T follicular helper cell (primary cell): ENCODE results near the gene GCK.

ENCODE experiments used
- DNase-seq: peaks from one replicate; pipeline ENCODE4 v3.0.0-alpha.2; 2020; ENCODE audit warnings: low read depth
- total RNA-seq, 2 experiments: gene quantifications; one replicate each; lab custom pipeline; 2026; lab: John Stamatoyannopoulos, UW

Gene GCK
- 0.36 to 2.6 reads per million in 2 experiments for total RNA-seq

- DNase-seq = no peak
These were observed at the start of gene GCK for GRCh38 chr7:44189286-44189992. GCK (minus strand) TSS chr7:44189439; CDS start chr7:44188953, 486 bp downstream.

GRCh38 chr7:44238116-44238695 is 49.0 kb upstream of the GCK start:
- DNase-seq = no peak

DNA sequence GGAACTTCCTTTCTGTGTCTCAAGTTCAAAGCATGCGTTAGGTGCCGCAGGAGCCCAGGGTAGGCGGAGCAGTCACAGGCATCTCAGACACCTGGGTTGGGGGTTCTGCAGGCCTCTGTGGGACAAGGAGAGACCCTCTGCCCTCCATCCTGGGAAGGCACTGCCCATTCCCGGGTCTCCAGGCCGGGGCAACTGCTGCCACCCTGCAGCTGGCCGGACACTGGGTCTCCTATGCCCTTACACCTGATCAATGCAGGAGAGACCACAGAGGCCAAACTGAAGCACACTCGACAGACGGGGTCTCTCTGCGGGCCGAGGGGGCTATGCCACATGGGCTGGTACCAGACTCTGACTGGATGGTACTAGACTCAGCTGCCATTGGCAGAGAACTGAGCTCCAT is 48.5 kb upstream of the GCK start:
- no peak for DNase-seq

- DNase-seq = no peak
These were observed 47.1 kb upstream of the GCK start for GRCh38 chr7:44236333-44236728.

DNA sequence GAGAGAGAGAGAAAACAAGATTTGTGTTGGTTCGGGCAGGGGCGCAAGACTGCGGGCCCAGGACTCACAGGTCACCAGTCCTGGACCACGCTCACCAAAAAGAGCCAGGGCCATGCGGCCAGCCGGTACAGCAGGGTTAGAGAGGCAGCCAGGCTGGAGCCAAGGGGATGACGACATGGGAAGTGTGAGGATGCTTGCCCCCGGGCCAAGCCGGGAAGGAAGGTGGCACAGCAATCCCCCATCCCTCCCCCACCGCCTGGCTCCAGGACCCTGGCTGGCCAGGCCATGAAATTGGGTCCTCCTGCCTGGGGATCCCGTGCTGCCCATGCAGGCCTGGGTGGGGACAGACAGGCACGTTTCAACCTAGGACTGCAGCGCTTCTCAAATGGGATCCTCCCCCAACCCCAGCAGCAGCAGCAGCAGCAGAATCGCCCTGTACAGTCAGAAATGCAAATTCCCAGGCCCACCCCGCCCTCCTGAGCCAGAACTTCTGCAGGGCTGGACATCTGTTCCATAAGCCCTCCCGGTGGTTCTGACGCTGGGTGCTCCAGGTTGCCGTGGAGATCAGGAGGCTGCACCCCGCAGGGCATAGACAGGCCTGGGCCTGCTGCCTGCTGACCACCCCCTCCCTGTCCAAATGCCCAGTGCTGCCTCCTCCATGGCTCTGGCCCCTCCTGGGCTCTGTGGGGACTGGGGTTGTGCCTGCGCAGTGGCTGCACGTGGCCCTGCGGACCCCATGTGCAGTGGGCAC is 46.5 kb upstream of the GCK start:
- no peak for DNase-seq

- DNase-seq = no peak
These were observed 45.8 kb upstream of the GCK start for GRCh38 chr7:44235066-44235465.

DNA sequence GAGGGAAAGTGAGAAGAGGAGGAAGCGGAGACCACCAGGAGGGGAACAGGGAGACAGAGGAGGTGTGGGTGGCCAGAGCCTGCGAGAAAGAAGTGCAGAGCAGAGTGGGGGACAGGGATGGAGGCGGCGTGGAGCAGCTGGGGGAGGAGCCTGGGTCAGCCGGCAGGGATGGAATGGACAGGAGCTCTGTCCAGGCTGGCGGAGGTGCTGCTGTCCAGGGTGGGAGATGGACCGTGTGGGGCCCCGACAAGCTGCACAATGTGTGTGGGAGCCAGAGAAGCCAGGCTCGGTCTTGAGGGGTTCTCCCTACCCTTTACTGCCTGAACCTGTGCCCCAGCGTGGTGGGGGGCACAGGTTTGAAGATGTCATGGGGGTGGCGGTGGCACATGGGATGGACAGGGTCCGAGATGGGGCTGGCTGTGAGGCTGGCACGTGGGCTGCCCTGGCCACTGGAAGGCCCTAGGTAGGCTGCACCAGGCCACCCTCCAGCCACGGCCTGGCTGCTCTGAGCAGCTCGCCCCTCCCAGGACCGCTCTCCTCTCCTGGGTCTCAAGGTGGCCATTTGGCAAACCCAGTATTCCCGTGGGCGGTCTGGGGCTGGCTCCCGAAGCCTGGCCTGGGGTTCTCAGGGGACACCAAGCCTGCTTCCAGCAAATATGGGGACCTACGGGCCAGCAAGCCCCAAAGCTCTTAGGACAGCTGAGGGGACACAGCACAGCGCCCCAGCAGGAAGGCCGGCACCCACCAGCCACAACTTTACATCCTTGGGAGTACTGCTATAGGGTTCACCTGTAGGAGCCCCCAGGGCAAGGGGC is 43.9 kb upstream of the GCK start:
- no peak for DNase-seq

GRCh38 chr7:44232396-44232795 is 43.2 kb upstream of the GCK start:
- DNase-seq = no peak

DNA sequence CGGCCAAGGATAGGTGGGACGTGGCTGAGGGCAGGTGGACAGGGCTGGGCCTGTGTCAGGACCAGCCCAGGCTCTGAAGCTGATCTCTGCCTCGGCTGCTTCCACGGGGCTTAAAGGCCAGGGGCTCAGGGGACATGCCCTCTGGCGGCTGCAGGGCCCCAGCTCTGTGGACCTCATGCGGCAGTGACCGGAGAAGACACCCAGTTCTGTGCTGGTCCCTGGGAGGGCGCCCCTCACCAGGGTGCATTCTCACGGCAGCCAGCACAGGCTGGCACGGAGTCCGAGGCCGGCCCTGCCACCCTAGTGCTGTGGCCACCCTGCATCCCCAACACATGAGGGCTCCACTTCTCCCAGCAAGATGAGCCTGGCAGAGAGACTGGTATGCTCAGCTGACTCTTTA is 41.8 kb upstream of the GCK start:
- DNase-seq = no peak

- no peak for DNase-seq
These were observed 41.0 kb upstream of the GCK start for GRCh38 chr7:44230286-44230685.

DNA sequence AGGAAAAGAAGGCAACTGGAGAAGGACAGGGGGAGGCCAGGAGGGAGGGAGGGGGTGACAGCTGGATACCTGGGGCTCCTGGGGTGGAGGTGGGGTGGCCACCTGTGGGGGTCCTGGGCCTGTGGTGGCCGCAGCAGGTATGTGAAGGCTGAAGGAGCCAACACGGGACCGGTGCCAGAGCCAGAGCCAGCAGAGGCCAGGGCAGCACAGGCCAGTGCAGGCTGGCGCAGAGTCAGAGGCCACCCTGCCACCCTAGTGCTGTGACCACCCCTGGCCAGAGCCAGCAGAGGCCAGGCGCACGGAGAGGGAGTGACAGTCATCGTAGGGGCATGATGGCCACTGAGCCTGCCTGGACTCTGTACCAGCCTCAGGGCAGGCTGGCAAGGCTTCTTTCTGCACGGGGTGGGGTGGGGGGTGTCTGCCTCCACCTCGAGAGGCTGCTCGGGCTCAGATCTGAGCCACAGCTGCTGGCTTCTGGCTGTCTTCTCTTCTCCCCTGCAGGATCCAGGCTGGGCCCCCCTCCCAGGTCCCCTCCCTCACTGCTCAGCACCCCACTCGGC is 40.4 kb upstream of the GCK start:
- DNase-seq = no peak

DNA sequence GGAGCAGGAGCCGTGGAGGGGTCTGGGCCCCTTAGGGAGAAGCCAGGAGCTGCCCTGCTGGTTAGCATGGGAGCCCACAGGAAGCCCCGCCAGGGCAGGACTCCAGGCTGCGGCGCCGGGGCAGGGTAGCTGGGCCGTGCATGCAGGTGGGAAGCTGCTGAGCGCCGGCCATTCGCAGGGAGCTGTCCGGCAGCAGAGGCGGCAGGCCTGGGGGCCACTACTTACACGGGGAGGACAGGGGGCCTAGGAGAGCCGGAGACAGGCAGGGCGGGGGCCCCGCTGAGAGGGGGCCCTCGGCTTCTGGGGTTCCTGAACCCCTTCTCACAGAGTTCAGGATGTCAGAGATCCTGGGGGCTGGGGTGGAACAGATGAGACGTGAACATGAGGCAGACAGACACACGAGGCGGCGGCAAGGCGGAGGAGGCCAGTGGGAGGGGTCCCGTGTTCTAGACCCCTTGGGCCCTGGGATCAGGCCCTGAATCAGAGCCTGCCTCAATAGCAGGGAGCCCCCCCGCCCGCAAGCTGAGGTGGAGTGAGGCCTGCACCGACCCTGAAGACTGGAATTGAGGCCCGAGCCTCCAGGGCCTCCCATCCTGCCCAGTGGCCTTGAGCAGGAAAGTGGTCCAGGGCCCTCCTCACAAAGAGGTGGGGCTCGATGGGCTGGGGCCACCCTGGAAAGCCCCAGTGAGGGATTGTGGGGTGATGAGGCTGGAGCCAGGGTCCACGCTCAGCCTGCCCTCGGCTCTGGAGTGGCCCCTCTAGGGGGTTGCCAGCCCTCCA is 39.5 kb upstream of the GCK start:
- DNase-seq = no peak

DNA sequence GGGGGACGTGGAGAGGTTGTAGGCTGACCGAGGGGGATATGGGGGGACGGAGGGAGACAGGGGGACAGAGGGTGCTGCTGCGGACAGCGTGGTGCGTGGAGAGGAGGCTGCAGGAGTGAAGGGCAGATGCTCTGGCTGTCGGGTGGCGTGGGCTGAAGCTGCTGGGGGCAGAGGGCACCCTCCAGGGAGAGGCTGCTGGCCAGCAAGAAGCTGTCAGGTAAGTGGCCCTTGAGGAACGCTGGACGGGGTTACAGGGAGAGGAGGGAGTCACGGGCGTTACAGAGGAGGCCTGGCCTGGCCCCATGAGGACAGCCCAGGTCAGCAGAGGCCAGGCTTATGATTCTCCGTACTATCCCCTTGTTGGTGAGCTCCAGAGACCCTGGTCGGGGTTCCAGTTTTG is 38.7 kb upstream of the GCK start:
- DNase-seq = no peak

DNA sequence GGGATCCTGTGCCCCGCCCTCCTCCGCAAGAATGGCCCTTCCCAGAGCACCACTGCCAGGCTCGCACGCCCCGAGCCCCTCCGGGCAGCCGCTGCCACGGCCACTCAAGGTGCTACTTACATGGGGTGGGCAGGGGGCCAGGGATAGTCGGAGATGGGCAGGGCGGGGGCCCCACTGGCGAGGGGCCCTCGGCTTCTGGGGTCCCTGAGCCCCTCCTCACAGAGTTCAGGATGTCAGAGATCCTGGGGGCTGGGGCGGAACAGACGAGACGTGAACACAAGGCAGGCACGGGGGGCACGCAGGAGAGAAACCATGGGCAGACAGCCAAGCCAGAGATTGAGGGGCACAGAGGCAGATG is 37.1 kb upstream of the GCK start:
- DNase-seq = no peak

- no peak for DNase-seq
These were observed 36.5 kb upstream of the GCK start for GRCh38 chr7:44225566-44226395.

DNA sequence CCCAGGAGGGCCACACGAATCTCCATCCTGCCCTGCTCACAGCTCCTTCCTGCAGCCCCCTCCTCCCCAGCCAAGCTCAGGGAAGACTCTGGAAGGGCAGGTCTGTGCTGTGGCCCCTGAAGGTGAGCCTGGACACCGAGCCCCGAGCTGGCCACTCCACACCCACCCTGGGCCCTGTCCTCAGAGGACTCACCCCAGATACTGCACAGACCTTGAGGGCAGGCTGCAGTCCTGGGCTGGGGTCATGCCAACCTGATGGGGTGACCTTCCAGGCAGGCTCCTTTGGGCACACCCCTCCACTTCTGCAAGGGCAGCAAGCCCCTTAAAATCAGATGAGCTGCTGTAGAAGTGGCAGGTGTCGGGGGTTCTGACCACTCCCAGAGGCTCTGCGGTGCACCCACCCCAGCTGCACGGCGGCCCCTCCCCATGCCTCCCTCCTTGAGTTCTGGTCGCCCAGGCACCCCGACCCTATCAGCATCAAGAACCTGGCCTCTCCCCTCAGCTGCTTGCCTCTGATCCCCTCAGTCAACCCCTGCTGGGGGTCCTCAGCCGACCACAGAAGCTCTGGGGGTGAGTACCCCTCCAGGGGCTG is 35.8 kb upstream of the GCK start:
- DNase-seq = no peak

DNA sequence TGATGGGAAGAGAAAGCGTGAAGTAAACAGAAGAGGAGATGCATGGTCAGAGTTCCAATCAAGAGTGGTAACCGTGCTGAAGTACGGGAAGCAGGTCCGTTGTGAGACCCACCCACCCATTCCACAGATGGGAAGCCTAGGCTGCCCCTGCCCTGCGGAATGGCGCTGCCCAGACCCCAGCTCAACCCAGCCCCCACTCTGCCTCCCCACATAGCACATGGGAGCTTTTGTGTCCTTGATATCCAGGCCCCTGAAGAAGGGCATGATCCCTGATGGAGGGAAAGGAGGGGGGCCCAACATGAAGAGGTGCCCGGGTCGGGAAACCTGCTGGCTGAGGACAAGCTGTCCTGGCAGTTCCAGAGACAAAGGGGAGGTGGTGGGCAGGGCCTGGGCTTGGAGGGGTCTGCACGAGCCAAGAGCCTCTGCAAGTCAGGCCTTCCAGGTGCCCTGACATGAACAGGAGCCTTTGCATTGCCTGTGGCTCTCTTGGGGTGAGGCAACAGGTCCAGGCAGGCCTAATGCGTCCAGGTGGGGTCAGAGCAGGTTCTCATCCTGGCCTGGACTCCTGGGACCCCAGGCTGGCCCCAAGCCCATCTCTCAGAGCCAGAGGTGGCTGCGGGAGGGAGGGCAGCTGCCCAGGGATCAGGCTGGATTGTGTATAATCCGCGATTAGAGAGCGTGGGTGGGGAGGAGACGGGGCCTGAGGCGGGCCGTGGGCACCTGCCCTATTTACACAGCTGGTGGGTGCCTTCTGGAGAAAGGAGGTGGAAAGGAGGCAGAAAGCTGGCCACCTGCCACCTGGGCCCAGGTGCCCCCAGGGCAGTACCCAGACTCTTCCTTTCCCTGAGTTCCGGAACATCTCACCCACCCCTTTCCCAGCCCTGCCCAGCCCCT is 35.1 kb upstream of the GCK start:
- no peak for DNase-seq

DNA sequence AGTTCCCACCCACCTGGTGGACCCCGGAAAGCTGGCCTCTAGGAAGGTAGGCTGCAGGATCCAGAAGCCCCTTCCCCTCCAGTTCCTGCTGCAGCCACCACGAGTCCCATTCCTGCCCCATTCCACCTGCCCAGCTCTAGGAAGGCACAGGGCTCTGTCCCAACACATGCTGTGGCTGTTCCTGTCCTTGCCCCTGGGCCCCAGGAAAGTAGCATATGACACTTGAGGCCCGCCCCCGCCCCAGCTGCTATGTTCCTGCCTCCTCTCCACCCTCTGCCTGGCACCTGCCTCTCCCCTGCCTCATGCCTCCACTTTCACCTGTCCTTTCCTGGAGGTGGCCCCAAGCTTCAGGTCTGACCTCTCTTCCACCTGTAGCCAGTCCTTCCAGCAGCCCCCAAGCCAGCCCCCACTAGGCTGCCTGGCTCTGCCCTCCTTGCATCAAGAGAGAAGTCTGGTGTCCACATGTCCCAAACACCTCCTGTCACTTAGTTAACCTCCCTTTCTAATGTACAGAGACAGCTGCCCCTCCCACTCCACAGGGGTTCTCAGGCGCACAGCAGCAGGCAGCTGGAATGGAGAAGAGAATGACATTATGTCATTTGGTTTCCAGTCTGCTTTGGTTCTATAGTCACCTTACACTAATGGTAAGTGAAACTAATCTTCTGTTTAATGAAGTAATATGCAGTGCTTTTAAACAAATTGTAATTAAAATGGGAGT is 34.3 kb upstream of the GCK start:
- DNase-seq = no peak
